GM12892 (cell line): Measurements from ENCODE around the gene CFAP53.

Experiments
- POLR2A ChIP-seq: IDR thresholded peaks from 2 replicates; pipeline ENCODE4 v1.6.1; 2011; ENCODE audit warnings: low read depth, low read length, control low read depth
- POLR2AphosphoS5 ChIP-seq: IDR thresholded peaks from 2 replicates; pipeline ENCODE4 v1.6.1; 2011; ENCODE audit warnings: low read depth, low read length, control low read depth
- TAF1 ChIP-seq: IDR thresholded peaks from 2 replicates; pipeline ENCODE4 v1.6.1; 2011; ENCODE audit warnings: low read depth, mild to moderate bottlenecking, control low read depth, low read length, borderline replicate concordance

GRCh38 chr18:50179465-50179864 lies 86.8 kb downstream of the CFAP53 start:
- TF ChIP-seq POLR2AphosphoS5: no peak
- TF ChIP-seq TAF1: no peak
- TF ChIP-seq POLR2A: no peak
